GM23338 (cell line): Measurements from ENCODE around the gene VEGFC. TPM values are rescaled to one million over a fixed set of nuclear protein-coding genes. Genes with fewer than 3 reads are reported as not detected.

ENCODE experiments used
- ATAC-seq: fragments of 200-7000 bp; cut with Tn5 transposase; 3 replicates; pipeline ENCODE4 v1.9.1; 2020
- DNase-seq: peaks from one replicate; pipeline ENCODE4 v3.0.0-alpha.2; 2015; ENCODE audit warnings: low spot score
- H2AFZ ChIP-seq: fragments of 200-600 bp; sonication (generic); 2 replicates; pipeline ENCODE4 v1.8.0; 2016; ENCODE audit warnings: antibody characterized with exemption, mild to moderate bottlenecking, moderate library complexity
- H3F3A ChIP-seq: fragments of 200-600 bp; sonication (generic); replicated peaks from 2 replicates; pipeline ENCODE4 v1.8.0; 2017; ENCODE audit warnings: antibody characterized with exemption, mixed run types, low read depth
- H3K27ac ChIP-seq: fragments of 200-600 bp; sonication (generic); 2 replicates; pipeline ENCODE4 v1.6.1; 2016; ENCODE audit warnings: low read depth
- H3K27me3 ChIP-seq: fragments of 200-600 bp; sonication (generic); 2 replicates; pipeline ENCODE4 v1.8.0; 2016; ENCODE audit warnings: mild to moderate bottlenecking, mixed run types, moderate library complexity; ENCODE audit not compliant: insufficient read depth
- H3K36me3 ChIP-seq: fragments of 200-600 bp; sonication (generic); 2 replicates; pipeline ENCODE4 v1.8.0; 2016; ENCODE audit warnings: mild to moderate bottlenecking; ENCODE audit not compliant: insufficient read depth
- H3K4me1 ChIP-seq: fragments of 200-600 bp; sonication (generic); 2 replicates; pipeline ENCODE4 v1.8.0; 2016; ENCODE audit warnings: mild to moderate bottlenecking, moderate library complexity; ENCODE audit not compliant: insufficient read depth
- H3K4me2 ChIP-seq: fragments of 200-600 bp; sonication (generic); 2 replicates; pipeline ENCODE4 v1.7.1; 2017; ENCODE audit warnings: mixed run types
- H3K4me3 ChIP-seq: fragments of 200-600 bp; sonication (generic); 2 replicates; pipeline ENCODE4 v1.6.1; 2016; ENCODE audit warnings: mixed run types
- H3K79me2 ChIP-seq: fragments of 200-600 bp; sonication (generic); replicated peaks from 2 replicates; pipeline ENCODE4 v1.8.0; 2017; ENCODE audit warnings: mild to moderate bottlenecking; ENCODE audit not compliant: insufficient read depth
- H3K9me2 ChIP-seq: fragments of 200-600 bp; sonication (generic); 2 replicates; pipeline ENCODE4 v1.8.0; 2017; ENCODE audit not compliant: insufficient read depth
- H4K20me1 ChIP-seq: fragments of 200-600 bp; sonication (generic); replicated peaks from 2 replicates; pipeline ENCODE4 v1.8.0; 2017; ENCODE audit warnings: mild to moderate bottlenecking; ENCODE audit not compliant: insufficient read depth
- H3K27ac Mint-ChIP-seq: 2 replicates; pipeline ENCODE4 v1.8.0; 2020; ENCODE audit warnings: inconsistent platforms, mild to moderate bottlenecking, moderate library complexity, mixed read lengths
- H3K27me3 Mint-ChIP-seq: 3 replicates; pipeline ENCODE4 v1.8.0; 2022; ENCODE audit warnings: low read depth, mild to moderate bottlenecking, moderate library complexity, mixed read lengths, inconsistent platforms; ENCODE audit not compliant: insufficient read depth, poor library complexity
- H3K36me3 Mint-ChIP-seq: 3 replicates; pipeline ENCODE4 v1.8.0; 2021; ENCODE audit warnings: low read depth, mild to moderate bottlenecking, inconsistent platforms, moderate library complexity, mixed read lengths
- H3K4me1 Mint-ChIP-seq: 3 replicates; pipeline ENCODE4 v1.8.0; 2020; ENCODE audit warnings: mild to moderate bottlenecking, inconsistent platforms, mixed read lengths
- H3K4me3 Mint-ChIP-seq: 3 replicates; pipeline ENCODE4 v1.8.0; 2021; ENCODE audit warnings: moderate library complexity, mild to moderate bottlenecking, inconsistent platforms, mixed read lengths
- H3K9me3 Mint-ChIP-seq: 3 replicates; pipeline ENCODE4 v1.8.0; 2020; ENCODE audit warnings: moderate library complexity, mild to moderate bottlenecking, inconsistent platforms, mixed read lengths
- EZH2phosphoT487 ChIP-seq: fragments of 200-600 bp; sonication (generic); IDR thresholded peaks from one replicate; pipeline ENCODE4 v1.8.1; 2018; ENCODE audit warnings: antibody characterized with exemption; ENCODE audit not compliant: unreplicated experiment
- STAT1 ChIP-seq: IDR thresholded peaks from one replicate; pipeline ENCODE4 v1.6.1; 2016; ENCODE audit warnings: antibody characterized with exemption; ENCODE audit not compliant: unreplicated experiment
- ZNF114 ChIP-seq: fragments of 250-450 bp; sonication (Bioruptor Pico); IDR thresholded peaks from 2 replicates; pipeline ENCODE4 v1.5.0; 2020; ENCODE audit warnings: mild to moderate bottlenecking, moderate library complexity
- polyA plus RNA-seq: library from polyadenylated mRNA; unstranded; fragments of >200 nt; fragmentation: Nextera tagmentation; extraction: Ambion mirVana; gene quantifications from 2 replicates; pipeline ENCODE4 v1.2.1, GENCODE V29; 2016
- total RNA-seq: library from RNA; depleted of rRNA; stranded (reverse); fragments of >200 nt; shearing (Covaris generic); gene quantifications from 2 replicates; pipeline ENCODE4 v1.2.3, GENCODE V29; 2014
- TF ChIP-seq, protein P1 (sequence below): fragments of 250-450 bp; sonication (Bioruptor Pico); IDR thresholded peaks from 2 replicates; pipeline ENCODE4 v1.5.0; 2020; ENCODE audit warnings: mild to moderate bottlenecking, moderate library complexity
- TF ChIP-seq, protein P2 (sequence below), 2 experiments: fragments of 200-600 bp in 1 of 2; sonication (generic) in 1 of 2; conservative IDR thresholded peaks; 2 replicates each; pipeline versions ENCODE4 v1.5.1 to v1.6.1; 2016 to 2017; ENCODE audit warnings: antibody characterized with exemption in 2 of 2, low read depth in 2 of 2, mild to moderate bottlenecking in 2 of 2, moderate library complexity in 1 of 2

The VEGFC gene
- total and polyA plus RNA-seq, 2 experiments from 2014 or later: 0.87 to 1.1 TPM

DNA sequence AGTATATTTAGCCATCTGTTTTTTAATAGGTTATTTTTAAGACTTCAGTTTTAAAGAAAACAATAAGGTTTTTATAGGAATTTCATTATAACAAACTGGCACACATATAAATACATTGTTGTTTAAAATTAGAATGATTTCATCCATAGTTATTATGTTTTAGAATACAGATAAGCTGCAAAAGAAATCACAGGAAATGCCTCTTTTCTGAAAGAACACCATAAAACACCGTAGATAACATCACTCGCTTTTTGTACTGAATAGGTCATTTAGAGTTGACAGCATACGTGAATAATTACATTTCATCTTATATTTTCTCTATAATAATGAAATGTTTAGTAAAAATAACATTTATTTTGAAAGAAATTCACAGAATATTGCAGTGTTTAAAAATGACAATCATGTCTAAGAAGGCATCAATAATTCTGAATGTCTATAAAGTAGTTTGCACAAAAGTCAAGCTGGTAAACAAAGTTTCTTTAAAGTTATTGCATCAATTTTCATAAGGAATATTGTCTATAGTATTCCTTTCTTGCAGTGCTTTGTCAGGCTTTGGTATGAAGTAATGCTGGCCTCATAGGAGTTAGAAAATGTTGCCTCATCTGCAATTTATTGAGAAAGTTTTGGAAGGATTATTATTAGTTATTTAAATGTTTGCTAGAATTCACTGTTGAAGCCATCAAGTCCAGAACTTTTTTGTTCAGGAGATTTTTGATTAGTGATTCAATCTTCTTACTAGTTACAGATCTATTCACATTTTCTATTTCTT is 17.9 kb upstream of the VEGFC start (continued):
- TF ChIP-seq, protein P1, sequence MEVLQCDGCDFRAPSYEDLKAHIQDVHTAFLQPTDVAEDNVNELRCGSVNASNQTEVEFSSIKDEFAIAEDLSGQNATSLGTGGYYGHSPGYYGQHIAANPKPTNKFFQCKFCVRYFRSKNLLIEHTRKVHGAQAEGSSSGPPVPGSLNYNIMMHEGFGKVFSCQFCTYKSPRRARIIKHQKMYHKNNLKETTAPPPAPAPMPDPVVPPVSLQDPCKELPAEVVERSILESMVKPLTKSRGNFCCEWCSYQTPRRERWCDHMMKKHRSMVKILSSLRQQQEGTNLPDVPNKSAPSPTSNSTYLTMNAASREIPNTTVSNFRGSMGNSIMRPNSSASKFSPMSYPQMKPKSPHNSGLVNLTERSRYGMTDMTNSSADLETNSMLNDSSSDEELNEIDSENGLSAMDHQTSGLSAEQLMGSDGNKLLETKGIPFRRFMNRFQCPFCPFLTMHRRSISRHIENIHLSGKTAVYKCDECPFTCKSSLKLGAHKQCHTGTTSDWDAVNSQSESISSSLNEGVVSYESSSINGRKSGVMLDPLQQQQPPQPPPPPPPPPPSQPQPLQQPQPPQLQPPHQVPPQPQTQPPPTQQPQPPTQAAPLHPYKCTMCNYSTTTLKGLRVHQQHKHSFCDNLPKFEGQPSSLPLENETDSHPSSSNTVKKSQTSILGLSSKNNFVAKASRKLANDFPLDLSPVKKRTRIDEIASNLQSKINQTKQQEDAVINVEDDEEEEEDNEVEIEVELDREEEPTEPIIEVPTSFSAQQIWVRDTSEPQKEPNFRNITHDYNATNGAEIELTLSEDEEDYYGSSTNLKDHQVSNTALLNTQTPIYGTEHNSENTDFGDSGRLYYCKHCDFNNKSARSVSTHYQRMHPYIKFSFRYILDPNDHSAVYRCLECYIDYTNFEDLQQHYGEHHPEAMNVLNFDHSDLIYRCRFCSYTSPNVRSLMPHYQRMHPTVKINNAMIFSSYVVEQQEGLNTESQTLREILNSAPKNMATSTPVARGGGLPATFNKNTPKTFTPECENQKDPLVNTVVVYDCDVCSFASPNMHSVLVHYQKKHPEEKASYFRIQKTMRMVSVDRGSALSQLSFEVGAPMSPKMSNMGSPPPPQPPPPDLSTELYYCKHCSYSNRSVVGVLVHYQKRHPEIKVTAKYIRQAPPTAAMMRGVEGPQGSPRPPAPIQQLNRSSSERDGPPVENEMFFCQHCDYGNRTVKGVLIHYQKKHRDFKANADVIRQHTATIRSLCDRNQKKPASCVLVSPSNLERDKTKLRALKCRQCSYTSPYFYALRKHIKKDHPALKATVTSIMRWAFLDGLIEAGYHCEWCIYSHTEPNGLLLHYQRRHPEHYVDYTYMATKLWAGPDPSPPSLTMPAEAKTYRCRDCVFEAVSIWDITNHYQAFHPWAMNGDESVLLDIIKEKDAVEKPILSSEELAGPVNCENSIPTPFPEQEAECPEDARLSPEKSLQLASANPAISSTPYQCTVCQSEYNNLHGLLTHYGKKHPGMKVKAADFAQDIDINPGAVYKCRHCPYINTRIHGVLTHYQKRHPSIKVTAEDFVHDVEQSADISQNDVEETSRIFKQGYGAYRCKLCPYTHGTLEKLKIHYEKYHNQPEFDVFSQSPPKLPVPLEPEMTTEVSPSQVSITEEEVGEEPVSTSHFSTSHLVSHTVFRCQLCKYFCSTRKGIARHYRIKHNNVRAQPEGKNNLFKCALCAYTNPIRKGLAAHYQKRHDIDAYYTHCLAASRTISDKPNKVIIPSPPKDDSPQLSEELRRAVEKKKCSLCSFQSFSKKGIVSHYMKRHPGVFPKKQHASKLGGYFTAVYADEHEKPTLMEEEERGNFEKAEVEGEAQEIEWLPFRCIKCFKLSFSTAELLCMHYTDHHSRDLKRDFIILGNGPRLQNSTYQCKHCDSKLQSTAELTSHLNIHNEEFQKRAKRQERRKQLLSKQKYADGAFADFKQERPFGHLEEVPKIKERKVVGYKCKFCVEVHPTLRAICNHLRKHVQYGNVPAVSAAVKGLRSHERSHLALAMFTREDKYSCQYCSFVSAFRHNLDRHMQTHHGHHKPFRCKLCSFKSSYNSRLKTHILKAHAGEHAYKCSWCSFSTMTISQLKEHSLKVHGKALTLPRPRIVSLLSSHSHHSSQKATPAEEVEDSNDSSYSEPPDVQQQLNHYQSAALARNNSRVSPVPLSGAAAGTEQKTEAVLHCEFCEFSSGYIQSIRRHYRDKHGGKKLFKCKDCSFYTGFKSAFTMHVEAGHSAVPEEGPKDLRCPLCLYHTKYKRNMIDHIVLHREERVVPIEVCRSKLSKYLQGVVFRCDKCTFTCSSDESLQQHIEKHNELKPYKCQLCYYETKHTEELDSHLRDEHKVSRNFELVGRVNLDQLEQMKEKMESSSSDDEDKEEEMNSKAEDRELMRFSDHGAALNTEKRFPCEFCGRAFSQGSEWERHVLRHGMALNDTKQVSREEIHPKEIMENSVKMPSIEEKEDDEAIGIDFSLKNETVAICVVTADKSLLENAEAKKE: no peak
- no peak for TF ChIP-seq ZNF114

- H3K4me2 ChIP-seq: no peak overlapping the region
- H3K27me3 ChIP-seq: no peaks in the 10 kb centered on the region
- H3K4me3 ChIP-seq: no peak overlapping the region
- H3K27ac ChIP-seq: no peak overlapping the region
- Mint-ChIP-seq H3K27me3 (no peaks in the 10 kb centered on the region), H3K4me1 (no peaks in the 10 kb centered on the region), H3K27ac (no peak overlapping the region), H3K36me3 (peaks cover 4% of the 10 kb centered on the region; the same call in 1 of the 3 replicates), H3K4me3 (no peak overlapping the region), H3K9me3 (peaks cover 10% of the 10 kb centered on the region)
- H3K36me3 ChIP-seq: no peaks in the 10 kb centered on the region
- H3K79me2 ChIP-seq: no peaks in the 10 kb centered on the region
- H3F3A ChIP-seq: no peaks in the 10 kb centered on the region
- no peak overlapping the region for H2AFZ ChIP-seq
- ATAC-seq: no peak
- H4K20me1 ChIP-seq: no peaks in the 10 kb centered on the region
- no peaks in the 10 kb centered on the region for H3K4me1 ChIP-seq
- H3K9me2 ChIP-seq: no peaks in the 10 kb centered on the region
- no peak for DNase-seq
- TF ChIP-seq, protein P1: no peak
- TF ChIP-seq STAT1: no peak
- TF ChIP-seq, protein P2, sequence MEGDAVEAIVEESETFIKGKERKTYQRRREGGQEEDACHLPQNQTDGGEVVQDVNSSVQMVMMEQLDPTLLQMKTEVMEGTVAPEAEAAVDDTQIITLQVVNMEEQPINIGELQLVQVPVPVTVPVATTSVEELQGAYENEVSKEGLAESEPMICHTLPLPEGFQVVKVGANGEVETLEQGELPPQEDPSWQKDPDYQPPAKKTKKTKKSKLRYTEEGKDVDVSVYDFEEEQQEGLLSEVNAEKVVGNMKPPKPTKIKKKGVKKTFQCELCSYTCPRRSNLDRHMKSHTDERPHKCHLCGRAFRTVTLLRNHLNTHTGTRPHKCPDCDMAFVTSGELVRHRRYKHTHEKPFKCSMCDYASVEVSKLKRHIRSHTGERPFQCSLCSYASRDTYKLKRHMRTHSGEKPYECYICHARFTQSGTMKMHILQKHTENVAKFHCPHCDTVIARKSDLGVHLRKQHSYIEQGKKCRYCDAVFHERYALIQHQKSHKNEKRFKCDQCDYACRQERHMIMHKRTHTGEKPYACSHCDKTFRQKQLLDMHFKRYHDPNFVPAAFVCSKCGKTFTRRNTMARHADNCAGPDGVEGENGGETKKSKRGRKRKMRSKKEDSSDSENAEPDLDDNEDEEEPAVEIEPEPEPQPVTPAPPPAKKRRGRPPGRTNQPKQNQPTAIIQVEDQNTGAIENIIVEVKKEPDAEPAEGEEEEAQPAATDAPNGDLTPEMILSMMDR (conservative IDR thresholded peaks at IDR 0.05; ENCODE audit: low read depth in 2 of 2): no peak
- TF ChIP-seq EZH2phosphoT487: no peak
Observed at GRCh38 chr4:176806778-176807375, 14.2 kb upstream of the VEGFC start.
